ENCODE data around the gene FAM174C. TPM values are rescaled to one million over a fixed set of nuclear protein-coding genes. Genes with fewer than 3 reads are reported as not detected.

The FAM174C gene
- total and polyA plus RNA-seq, 9 donors: 0.30 to 72.5 (median 26.7) TPM

GRCh38 chr19:1288833-1289685 lies 13.7 kb downstream of the FAM174C start:
- intact Hi-C loops (cut with DNase I): loop anchor here in 3 of 4 donors (10.0 kb wide), 2 partner anchors 46 to 156 kb away; no protein-coding TSS in a partner anchor
- peaks cover 9% of the 10 kb centered on the region for H3K27me3 ChIP-seq
- H3K27ac ChIP-seq: no peak overlapping the region
- H3K4me3 ChIP-seq: no peak overlapping the region
- TF ChIP-seq EP300 (IDR thresholded peaks at IDR 0.05) (no peak), POLR2A (IDR thresholded peaks at IDR 0.05) (no peak), CTCF (IDR thresholded peaks at IDR 0.05) (no peak)
- H3K4me1 ChIP-seq (ENCODE audit: insufficient read depth): no peaks in the 10 kb centered on the region
- 82 to 87% (median 82%) methylated on average over 37 to 41 of the region's 41 CpGs for WGBS, 3 donors
- no peaks in the 10 kb centered on the region for H3K36me3 ChIP-seq
- DNase-seq: no peak
- no peaks in the 10 kb centered on the region for H3K9me3 ChIP-seq

GRCh38 chr19:1289686-1290025 lies 14.3 kb downstream of the FAM174C start:
- Histone ChIP-seq H3K9me3 (no peaks in the 10 kb centered on the region), H3K4me1 (ENCODE audit: insufficient read depth) (no peaks in the 10 kb centered on the region), H3K27me3 (peaks cover 9% of the 10 kb centered on the region), H3K27ac (no peak overlapping the region), H3K36me3 (no peaks in the 10 kb centered on the region), H3K4me3 (no peak overlapping the region)
- WGBS, 3 donors: 69 to 78% (median 70%) methylated on average over 19 of the region's 19 CpGs
- DNase-seq: no peak
- TF ChIP-seq CTCF (IDR thresholded peaks at IDR 0.05): no peak
- no peak for TF ChIP-seq POLR2A (IDR thresholded peaks at IDR 0.05)
- no peak for TF ChIP-seq EP300 (IDR thresholded peaks at IDR 0.05)
- intact Hi-C loops (cut with DNase I): loop anchor here in 3 of 4 donors (10.0 kb wide), 2 partner anchors 45 to 155 kb away; no protein-coding TSS in a partner anchor

- Histone ChIP-seq H3K4me3 (no peak overlapping the region), H3K36me3 (no peaks in the 10 kb centered on the region), H3K4me1 (ENCODE audit: insufficient read depth) (no peaks in the 10 kb centered on the region), H3K27ac (no peak overlapping the region), H3K9me3 (no peaks in the 10 kb centered on the region), H3K27me3 (peaks cover 9% of the 10 kb centered on the region)
- intact Hi-C loops (cut with DNase I): no loop called here
- no peak for DNase-seq
- 83 to 85% (median 84%) methylated on average over 23 to 24 of the region's 24 CpGs for WGBS, 3 donors
- TF ChIP-seq POLR2A (IDR thresholded peaks at IDR 0.05): no peak
- no peak for TF ChIP-seq CTCF (IDR thresholded peaks at IDR 0.05)
- no peak for TF ChIP-seq EP300 (IDR thresholded peaks at IDR 0.05)
Measured at GRCh38 chr19:1290196-1290702, 14.9 kb downstream of the FAM174C start.

GRCh38 chr19:1290703-1291651 lies 15.6 kb downstream of the FAM174C start:
- no peak for TF ChIP-seq CTCF (IDR thresholded peaks at IDR 0.05)
- TF ChIP-seq EP300 (IDR thresholded peaks at IDR 0.05): no peak
- TF ChIP-seq POLR2A (IDR thresholded peaks at IDR 0.05): no peak
- WGBS, 3 donors: 57 to 66% (median 64%) methylated on average over 34 to 40 of the region's 40 CpGs
- intact Hi-C loops (cut with DNase I): no loop called here
- Histone ChIP-seq H3K9me3 (no peaks in the 10 kb centered on the region), H3K4me3 (no peak overlapping the region), H3K4me1 (ENCODE audit: insufficient read depth) (no peaks in the 10 kb centered on the region), H3K27ac (no peak overlapping the region), H3K27me3 (peaks cover 12% of the 10 kb centered on the region), H3K36me3 (no peaks in the 10 kb centered on the region)
- DNase-seq: no peak
